UCSD-AML1 (cell line): ENCODE measurements around the gene PSAPL1.
A peak's percentile ranks its signal among the peaks of the same experiment; 100 is the strongest.

Source experiments
- DNase-seq: peaks from one replicate; lab custom pipeline; 2025; ENCODE audit not compliant: unreplicated experiment; lab: John Stamatoyannopoulos, UW

Gene PSAPL1, protein sequence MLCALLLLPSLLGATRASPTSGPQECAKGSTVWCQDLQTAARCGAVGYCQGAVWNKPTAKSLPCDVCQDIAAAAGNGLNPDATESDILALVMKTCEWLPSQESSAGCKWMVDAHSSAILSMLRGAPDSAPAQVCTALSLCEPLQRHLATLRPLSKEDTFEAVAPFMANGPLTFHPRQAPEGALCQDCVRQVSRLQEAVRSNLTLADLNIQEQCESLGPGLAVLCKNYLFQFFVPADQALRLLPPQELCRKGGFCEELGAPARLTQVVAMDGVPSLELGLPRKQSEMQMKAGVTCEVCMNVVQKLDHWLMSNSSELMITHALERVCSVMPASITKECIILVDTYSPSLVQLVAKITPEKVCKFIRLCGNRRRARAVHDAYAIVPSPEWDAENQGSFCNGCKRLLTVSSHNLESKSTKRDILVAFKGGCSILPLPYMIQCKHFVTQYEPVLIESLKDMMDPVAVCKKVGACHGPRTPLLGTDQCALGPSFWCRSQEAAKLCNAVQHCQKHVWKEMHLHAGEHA

DNA sequence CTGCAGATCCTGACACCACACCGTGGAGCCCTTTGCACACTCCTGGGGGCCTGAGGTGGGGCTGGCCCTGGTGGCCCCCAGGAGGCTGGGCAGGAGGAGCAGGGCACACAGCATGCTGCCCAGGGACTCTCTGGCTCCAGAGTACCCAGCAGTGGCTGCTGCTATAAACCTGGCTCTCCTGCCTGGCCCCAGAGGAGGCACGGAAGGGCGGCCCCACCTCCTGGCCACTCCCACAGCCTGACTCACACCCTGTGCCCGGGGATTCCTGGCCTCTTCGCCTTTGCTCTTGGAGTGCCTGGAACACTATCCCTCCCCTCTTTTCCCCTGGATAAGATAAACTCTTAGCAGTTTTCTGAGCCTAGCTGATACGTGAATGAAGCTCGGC lies at the start of gene PSAPL1:
Gene PSAPL1 (minus strand): TSS at position 165 of the 385 bp plus-strand sequence. CDS start 51 bp downstream, at position 114.
- peak; percentile 20 for DNase-seq

DNA sequence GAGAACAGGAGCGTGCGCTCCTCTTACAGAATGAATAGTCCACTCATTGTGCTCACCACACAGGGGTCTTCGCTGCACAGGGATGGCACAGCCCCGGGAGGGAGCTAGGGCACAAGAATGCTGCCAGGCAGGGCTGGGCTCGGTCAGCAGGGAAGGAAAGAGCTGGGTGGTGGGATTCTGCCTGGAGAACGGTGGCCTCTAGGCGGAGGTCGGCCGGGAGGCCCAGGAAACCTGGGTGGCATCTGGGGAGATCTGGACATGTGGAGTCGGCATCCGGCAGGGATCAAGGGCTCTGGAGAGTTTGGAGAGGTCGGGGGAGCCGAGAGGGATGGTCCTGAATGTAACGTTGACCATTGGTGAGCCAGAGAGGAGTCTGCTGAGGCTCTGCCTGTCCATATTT lies 46.5 kb upstream of the PSAPL1 start:
- no peak for DNase-seq

DNA sequence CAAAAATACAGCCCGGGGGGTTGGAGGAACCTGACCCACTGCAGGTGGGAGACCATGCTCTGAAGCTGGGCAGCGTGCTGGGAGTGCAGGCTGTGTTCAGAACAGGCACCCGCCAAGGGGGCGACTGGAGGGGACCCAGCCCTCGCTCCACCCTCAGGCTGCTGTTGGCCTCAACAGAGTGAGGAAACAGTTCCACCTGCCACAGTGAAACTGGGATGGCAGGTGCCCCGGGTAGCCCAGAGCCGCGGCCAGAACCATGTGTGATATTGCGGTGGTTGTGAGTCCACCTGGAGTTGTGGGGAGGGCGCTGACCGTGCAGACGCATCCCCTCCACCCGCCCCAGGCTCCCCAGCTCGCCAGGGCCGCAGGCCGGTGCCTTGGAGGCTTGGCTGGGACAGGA lies 45.7 kb upstream of the PSAPL1 start:
- DNase-seq = no peak

DNA sequence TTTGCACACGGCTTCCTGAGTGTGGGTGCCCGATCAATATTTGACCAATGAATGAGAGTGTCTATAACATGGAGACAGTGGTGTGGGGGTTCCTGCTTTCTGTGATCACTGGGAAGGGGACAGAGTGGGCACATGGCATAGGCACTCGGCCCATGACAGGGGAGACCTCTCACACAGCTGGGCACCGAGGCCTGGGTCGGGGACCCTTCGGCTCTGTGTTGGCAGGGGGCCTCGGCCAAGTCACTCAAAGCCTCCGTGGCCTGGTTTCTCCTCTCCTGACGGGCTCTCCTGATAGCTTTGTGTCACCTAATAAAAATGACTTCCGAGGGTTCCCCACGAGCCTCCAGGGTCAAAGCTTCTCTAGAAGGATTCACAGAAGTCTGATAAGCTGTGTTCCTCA lies 43.9 kb upstream of the PSAPL1 start:
- no peak for DNase-seq

DNA sequence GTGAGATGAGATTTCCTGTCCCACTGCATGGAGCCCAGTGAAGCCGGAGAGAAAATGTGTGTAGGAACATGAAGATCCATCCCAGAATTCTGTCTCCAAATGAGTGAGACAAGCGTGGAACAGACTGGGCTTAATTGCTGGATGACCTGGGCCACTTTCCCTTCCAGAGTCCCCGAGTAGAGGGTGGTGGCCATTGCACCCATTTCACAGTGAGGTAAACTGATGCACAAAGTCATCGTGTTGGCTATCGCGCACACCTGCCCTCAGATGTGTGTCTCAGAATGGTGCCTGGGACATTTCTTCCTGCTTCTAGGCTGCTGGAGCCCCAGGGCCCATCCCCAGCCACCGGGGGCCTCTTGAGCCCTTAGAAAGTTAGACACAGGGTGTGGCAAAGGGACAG lies 43.0 kb upstream of the PSAPL1 start:
- no peak for DNase-seq

DNA sequence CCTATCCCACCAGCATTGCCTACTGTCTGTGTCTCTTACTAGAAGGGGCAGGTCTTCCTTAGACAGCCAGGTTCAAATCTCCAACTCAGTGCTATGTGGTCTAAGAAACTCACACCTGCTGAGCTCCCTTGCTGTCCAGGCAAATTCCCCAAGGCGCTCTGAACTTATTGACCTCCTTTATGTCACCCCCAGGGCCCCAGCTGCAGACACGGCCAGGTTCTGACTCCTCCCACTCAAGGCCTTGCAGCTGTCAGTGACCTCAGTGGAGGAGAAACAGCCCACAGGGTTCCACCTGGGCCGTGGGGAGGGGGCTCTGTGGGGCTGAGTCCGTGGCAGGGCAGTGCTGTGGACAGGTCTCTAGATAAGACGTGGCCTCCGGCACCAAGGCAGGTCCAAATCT lies 42.1 kb upstream of the PSAPL1 start:
- no peak for DNase-seq

DNA sequence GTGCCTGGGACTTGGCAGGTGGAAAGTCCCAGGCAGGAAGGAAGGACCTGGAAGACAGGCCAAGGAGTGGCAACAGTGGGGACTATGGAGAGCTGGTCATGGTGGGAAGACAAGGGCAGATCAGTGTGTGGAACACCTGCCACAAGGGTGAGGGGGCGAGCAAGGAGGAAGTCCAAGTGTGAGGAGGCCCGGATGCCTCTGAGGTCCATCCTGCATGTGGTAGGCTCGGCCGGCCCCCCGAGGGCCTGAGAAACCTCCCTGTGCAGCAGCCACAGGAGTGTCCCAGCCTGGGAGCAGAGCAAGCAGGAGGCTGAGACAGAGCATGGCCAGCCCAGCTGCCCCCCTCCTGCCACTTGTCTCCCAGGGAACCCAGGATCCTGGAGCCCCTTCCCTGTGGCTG lies 40.5 kb upstream of the PSAPL1 start:
- no peak for DNase-seq

DNA sequence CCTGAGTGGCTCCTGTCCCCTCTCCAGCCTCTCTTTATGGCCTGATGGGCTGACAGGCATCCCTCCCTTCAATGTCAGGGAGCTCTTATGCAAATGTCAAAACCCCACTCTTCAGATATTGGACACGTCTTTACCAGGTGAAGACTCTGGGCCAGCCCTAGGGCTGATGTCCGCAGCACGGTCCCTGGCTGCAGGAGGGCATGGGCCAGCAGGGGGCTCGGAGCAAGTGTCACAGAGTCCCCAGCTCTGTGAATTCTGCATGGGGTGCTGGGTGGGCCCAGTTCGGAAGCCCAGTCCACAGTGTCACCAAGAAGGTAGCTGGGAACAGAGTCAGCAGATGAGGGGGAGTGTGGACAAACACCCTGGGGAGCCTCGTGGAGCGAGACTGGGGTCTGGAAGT lies 39.6 kb upstream of the PSAPL1 start:
- DNase-seq = no peak

DNA sequence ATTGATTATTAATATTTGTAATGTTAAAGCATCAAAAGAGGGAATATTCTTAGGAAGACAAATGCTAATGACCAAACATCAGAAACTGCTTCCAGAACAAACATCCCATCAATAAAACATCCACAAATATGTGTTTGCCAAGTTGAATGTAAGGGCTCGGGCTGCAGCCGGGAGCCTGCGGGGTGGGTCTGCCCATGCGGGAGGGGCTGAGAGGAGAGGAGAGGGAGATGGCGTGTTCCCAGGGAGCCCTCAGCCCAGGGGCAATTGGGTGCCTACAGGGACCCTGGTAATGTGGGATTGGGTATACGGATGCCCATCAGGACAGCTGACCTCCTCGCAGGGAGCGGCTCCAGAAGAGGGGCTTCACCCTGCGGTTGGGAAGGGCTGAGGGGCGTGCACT lies 38.4 kb upstream of the PSAPL1 start:
- no peak for DNase-seq

DNA sequence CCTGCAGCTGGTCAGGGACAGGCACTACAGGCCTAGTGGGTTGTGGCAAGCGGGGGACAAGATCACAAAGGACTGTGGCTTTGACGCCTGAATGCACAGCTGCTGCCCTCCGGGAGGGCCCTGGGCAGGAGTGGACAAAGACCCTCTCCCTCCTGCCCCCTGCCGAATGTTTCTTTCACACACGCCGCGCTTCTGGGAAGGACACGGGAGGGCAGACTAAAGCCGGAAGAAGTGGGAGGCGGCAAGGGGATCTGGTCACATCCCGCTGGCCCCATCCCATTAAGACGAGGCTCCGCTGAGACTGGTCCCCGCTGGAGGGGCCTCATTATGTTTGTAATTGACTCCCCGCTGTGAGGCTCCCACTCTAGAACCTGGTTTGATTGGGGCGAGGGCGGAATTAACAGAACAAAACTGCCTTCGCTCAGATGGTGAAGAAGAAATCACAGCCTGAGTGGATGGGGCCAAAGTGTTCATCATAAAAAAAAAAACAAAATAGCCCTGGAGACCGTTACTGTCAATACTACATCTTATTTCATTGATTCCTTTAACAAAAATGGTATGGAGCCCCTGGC lies 37.8 kb upstream of the PSAPL1 start:
- DNase-seq = no peak

DNA sequence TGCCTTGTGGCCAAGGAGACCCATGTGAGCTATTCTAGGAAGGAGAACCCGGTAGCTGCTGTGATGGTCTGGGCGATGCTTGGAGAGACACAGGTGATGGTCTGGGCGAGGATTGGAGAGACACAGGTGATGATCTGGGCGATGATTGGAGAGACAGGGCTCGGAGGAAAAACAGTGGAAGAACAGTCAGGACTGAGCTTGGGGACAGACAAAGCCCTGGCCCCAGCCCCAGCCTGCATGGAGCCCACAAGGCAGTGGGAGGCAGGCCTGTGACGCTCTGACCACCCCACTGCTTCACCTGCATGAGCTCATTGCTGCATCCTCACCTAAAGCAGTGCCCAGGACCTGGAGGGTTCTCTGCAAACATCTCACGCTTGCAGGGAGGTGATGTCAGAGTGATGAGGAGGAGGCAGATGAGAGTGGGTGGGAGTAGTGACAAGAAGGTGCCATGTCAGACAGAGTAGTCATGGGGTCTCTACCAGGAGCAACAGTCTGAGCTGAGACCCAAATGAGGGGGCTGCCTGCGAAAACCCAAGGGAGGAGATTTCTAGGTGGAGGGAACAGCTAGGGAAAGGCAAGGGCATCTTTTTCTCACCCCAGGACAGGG lies 35.9 kb upstream of the PSAPL1 start:
- no peak for DNase-seq

DNA sequence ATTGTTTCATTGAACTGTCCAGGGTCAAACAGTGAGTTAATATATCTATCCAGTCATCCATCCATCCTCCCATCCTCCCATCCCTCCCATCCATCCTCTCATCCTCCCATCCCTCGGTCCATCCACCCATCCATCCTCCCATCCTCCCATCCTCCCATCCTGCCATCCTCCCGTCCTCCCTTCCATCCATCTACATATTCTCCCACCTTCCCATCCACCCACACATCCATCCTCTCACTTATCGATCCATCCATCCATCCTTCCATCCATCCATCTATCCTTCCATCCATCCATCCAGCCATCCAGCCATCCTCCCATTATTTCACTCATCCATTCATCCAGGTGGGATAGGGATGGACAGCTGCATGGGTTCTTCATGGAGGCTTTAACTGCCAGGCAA lies 35.4 kb upstream of the PSAPL1 start:
- DNase-seq = no peak

DNA sequence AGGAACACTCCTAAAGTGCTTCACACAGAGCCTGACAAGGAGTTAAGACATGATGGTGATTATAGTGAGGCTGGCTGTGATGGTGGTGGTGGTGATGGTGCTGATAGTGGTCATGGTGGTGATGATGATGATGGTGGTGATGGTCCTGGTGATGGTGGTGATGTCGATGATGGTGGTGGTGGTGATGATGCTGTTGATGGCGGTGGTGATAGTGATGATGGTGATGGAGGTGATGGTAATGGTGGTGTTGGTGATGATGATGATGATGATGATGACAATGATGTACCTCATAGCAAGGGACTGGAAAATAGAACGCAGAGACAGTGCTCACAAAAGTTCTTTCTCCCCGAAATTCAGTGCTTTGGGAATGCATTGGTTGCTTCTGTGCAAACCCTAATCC lies 34.3 kb upstream of the PSAPL1 start:
- DNase-seq = no peak

DNA sequence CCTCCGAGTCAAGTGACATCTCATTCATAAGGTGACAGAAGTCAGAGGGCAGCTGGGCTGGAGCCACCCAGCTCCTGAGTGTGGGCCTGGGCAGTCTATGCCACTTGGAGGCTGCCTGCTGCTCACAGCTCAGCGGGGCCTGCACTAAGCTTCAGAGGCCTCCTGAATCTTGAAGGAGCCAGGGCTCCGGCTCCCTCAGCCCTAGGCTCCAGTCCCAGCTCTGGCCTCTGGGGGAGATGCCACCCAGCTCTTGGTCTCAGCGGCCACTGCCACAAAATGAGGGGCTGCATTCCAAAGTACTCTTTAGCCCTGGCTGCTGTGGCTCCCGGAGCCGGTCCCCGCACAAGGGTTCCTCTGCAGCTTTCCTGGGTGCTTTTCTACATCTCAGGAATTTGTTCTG lies 32.7 kb upstream of the PSAPL1 start:
- DNase-seq = no peak

DNA sequence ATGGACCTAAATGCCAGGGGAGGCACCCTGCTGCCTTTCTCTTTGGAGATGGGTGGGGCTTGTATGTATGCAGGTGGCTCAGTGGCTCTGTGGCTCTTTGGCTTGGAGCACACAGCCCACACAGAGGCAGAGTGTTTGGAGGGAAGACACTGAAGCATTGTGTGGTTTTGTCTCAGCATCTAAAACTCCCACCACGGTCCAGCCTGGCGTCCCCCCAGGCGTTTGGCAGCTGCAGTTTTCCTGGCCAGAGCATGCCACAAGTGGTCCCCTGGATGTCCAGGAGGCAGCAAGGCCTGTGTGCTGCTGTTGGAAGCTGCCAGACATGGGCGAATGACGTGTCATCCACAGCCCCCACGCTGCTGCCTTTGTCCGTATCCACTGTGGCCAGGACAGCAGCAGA lies 32.2 kb upstream of the PSAPL1 start:
- no peak for DNase-seq

DNA sequence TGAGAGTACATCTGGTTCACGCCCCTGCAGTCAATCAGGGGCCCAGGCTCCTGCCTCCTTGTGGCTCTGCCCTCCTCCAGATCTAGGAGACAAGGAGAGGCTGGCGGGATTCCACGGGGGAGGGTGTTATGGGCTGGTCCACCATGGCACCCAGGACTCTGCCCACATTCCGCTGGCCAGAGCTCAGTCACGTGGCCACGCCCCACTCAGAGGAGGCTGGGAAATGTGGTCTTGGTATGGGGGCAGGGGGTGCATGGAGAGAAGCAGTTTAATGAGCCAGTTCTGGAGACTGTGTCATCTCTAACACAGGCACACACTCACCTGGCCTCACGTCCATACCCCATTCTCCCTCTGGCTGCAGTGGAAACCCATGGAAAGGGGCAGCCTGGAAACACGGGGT lies 31.5 kb upstream of the PSAPL1 start:
- DNase-seq = no peak

DNA sequence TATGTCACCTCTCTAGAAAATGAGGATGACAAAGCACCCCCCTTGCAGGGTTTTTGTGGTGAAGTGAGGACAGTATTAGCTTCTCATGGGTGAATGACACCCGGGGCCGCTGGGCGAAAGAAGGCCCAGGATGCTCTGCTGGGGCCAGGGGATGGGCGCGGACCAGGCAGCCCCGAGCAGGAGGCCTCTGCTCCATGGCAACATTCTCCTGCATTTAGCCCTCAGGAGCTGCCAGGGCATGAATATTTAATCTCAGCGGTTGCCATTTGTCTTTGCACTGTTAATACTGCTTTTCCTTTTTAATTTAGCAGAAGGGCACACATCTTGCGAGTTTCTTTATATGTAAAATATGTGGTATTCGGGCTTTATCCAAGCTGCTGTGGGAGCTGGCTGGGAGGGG lies 30.3 kb upstream of the PSAPL1 start:
- DNase-seq = no peak

DNA sequence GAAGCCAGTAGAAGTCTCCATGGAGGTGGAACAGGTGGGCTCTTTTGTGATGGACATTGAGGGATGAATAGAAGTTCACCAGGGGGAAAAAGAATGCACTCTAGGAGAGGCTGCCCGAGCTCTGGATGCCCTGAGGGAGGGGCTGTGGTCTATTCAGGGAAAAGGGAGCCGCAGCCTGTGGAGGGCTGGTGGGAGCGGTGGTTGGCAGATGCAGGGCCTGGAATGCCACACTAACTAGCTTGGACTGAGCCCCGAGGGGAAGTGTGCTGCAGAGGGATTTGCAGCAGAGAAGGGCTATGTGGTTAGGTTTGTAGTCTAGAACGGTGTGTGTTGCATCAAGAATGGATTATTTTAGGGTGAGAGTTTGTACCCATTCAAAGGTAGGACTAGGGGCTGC lies 29.5 kb upstream of the PSAPL1 start:
- DNase-seq = no peak

DNA sequence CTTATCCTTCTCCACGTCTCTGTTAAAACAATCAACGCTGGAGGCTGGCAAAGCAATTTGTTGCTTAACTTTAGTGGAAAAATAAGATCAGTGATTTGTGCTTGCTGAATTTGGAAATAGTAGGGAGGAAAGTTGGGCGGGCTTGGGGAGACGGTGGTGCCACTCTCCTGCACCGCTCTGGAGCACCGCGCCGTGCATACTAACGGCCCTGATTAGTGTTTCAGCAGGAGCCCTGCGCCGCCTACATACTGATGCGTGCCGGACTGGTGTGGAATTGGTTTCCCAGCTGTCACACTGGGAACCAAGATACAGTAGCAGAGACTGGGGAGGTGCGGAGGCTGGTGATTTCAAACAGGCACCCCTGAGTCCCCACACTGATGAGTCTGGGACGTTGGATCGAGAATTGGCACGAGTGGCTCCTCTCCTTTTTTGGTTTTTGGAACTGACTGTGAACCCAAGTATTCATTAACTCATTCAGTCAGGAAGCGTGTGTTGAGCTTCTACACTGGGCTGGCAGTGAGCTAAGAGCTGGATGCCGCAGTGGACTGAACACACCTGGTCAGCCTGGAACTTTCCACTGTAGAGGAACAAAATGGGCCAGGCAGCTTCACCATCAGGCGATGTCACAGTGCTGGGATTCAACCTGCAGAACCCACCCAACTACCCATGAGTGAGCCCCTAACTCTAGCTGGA lies 29.0 kb upstream of the PSAPL1 start:
- no peak for DNase-seq

DNA sequence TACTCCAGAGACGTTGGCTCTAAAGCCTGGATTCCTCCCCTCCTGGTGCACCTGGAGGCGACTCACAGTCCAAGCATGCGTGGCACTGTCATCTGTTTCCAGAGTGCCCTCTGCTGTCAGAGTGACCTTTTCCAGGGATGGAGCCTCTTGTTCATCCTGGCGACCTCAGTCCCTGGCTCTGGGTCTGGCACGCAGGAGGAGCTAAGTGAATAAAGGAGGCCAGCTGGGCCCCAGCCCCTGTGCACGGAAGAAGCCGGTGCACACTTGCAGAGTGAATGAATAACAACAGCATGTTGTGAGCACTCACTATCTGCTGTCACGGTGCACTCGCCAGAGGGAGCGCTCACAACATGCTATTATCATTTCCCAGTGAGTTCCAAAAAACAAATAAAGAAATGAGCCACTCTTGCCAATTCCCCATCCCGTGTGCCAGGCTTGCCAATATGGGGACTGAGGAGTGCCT lies 27.8 kb upstream of the PSAPL1 start:
- DNase-seq = no peak

DNA sequence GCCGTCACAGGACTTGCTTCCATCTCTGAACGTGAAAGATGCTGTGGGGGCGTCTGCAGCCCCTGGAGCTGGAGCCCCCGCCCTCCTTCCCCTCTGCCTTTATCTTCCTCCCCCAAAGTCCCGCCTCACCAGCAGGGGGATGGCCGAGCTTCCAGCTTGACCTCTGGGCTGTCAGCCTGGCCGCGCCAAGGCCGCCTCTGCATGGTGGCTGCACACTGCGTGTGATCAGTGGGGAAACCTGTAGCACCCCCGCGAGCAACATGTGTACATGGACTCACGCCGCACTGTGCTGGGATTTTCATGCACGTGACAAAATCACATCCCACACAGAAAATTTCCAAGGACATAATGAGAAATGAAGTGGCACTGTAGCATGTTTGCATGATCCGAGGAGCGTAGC lies 26.5 kb upstream of the PSAPL1 start:
- DNase-seq = no peak

DNA sequence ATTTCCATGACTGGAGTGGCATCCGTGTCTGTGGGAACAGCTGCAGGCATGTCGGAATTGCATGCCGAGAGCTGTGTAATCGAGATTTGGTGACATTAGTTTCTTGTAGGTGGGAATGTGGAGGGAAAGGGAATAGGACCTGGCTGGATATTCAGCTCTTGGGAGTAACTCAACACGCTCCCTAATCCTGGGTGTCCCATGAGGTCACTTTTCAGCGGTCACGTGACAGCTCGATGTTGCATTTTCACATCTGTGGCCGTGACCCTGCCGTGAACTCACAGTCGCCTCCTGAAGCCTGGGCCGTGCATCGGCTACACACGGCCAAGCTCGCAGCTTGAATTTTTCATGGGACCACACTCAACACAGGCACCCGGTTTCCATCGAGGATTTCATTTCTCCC lies 25.8 kb upstream of the PSAPL1 start:
- DNase-seq = no peak
